DND-41 (cell line): ENCODE measurements around the gene OR8U1.

Source experiments
- ATAC-seq: fragments of 200-7000 bp; cut with Tn5 transposase; 3 replicates; pipeline ENCODE4 v1.9.1; 2021; ENCODE audit warnings: low read depth; ENCODE audit not compliant: insufficient read depth
- DNase-seq: peaks from one replicate; pipeline ENCODE4 v3.0.0-alpha.2; 2020
- H2AFZ ChIP-seq: 2 replicates; pipeline ENCODE4 v1.6.0; 2012; ENCODE audit warnings: low read depth, low read length
- H3K27ac ChIP-seq: 2 replicates; pipeline ENCODE4 v1.5.1; 2012; ENCODE audit warnings: low read length, inconsistent platforms
- H3K27me3 ChIP-seq: fragments of 200-600 bp; sonication (generic); 2 replicates; pipeline ENCODE4 v1.6.0; 2012; ENCODE audit warnings: low read length, mild to moderate bottlenecking, inconsistent platforms; ENCODE audit not compliant: insufficient read depth, poor library complexity
- H3K36me3 ChIP-seq: 2 replicates; pipeline ENCODE4 v1.5.1; 2012; ENCODE audit warnings: low read length, inconsistent platforms; ENCODE audit not compliant: insufficient read depth
- H3K4me1 ChIP-seq: 2 replicates; pipeline ENCODE4 v1.5.1; 2012; ENCODE audit warnings: mild to moderate bottlenecking, low read length; ENCODE audit not compliant: insufficient read depth
- H3K4me2 ChIP-seq: 2 replicates; pipeline ENCODE4 v1.6.0; 2012; ENCODE audit warnings: mild to moderate bottlenecking, moderate library complexity, low read length, inconsistent platforms; ENCODE audit not compliant: insufficient read depth
- H3K4me3 ChIP-seq, 2 experiments: fragments of 200-600 bp in 1 of 2; shearing (Covaris generic) in 1 of 2; 2 replicates each; pipeline ENCODE4 v1.5.1; 2012 to 2016; ENCODE audit warnings: inconsistent platforms in 2 of 2, low read length in 2 of 2, mild to moderate bottlenecking in 2 of 2, low read depth in 1 of 2, moderate library complexity in 1 of 2
- H3K79me2 ChIP-seq: 2 replicates; pipeline ENCODE4 v1.6.0; 2012; ENCODE audit warnings: low read length, inconsistent platforms; ENCODE audit not compliant: insufficient read depth
- H3K9ac ChIP-seq: 2 replicates; pipeline ENCODE4 v1.6.0; 2012; ENCODE audit warnings: low read depth, mild to moderate bottlenecking, inconsistent platforms, low read length, moderate library complexity
- H3K9me3 ChIP-seq: 2 replicates; pipeline ENCODE4 v1.5.1; 2012; ENCODE audit warnings: low read length, moderate library complexity, mild to moderate bottlenecking, inconsistent platforms; ENCODE audit not compliant: insufficient read depth, severe bottlenecking
- H4K20me1 ChIP-seq: 2 replicates; pipeline ENCODE4 v1.6.0; 2012; ENCODE audit warnings: low read length; ENCODE audit not compliant: insufficient read depth
- CTCF ChIP-seq: IDR thresholded peaks from 2 replicates; pipeline ENCODE4 v1.5.1; 2012; ENCODE audit warnings: borderline replicate concordance, low read length, moderate library complexity, mild to moderate bottlenecking; ENCODE audit not compliant: poor library complexity, severe bottlenecking; ENCODE audit errors: extremely low read depth
- EZH2 ChIP-seq: IDR thresholded peaks from 3 replicates; pipeline ENCODE4 v1.6.1; 2012; ENCODE audit warnings: borderline replicate concordance, low read depth, mild to moderate bottlenecking, moderate library complexity, low read length, inconsistent platforms; ENCODE audit not compliant: severe bottlenecking

OR8U1 gene

GRCh38 chr11:56410801-56411200 is 35.4 kb downstream of the OR8U1 start:
- H3K27me3 ChIP-seq: no peaks in the 10 kb centered on the region
- no peak overlapping the region for H3K4me2 ChIP-seq
- no peak overlapping the region for H3K9ac ChIP-seq
- ATAC-seq: no peak
- H3K9me3 ChIP-seq: no peaks in the 10 kb centered on the region
- H3K36me3 ChIP-seq: no peaks in the 10 kb centered on the region
- no peak for DNase-seq
- no peak overlapping the region for H3K27ac ChIP-seq
- no peak overlapping the region for H3K4me3 ChIP-seq
- H2AFZ ChIP-seq: no peak overlapping the region
- no peaks in the 10 kb centered on the region for H3K79me2 ChIP-seq
- no peaks in the 10 kb centered on the region for H4K20me1 ChIP-seq
- TF ChIP-seq CTCF (no peak), EZH2 (no peak)
- H3K4me1 ChIP-seq: no peaks in the 10 kb centered on the region

GRCh38 chr11:56412396-56412795 is 37.0 kb downstream of the OR8U1 start, which contains the start of gene OR5AL1:
TSS of gene OR5AL1 (plus strand) at chr11:56412696.
- no peaks in the 10 kb centered on the region for H4K20me1 ChIP-seq
- no peak within 1 kb of the TSS for H3K27ac ChIP-seq
- H3K79me2 ChIP-seq: no peaks in the 10 kb centered on the region
- H3K4me1 ChIP-seq: no peaks in the 10 kb centered on the region
- no peak within 1 kb of the TSS for H3K9ac ChIP-seq
- no peaks in the 10 kb centered on the region for H3K27me3 ChIP-seq
- no peaks in the 10 kb centered on the region for H3K9me3 ChIP-seq
- H3K36me3 ChIP-seq: no peaks in the 10 kb centered on the region
- ATAC-seq: no peak
- H2AFZ ChIP-seq: no peak within 1 kb of the TSS
- no peak for DNase-seq
- H3K4me2 ChIP-seq: no peak within 1 kb of the TSS
- no peak for TF ChIP-seq CTCF
- TF ChIP-seq EZH2: no peak
- H3K4me3 ChIP-seq: no peak within 1 kb of the TSS
